Natural killer cell (primary cell): ENCODE results near the gene ATG10. TPM values are rescaled to one million over a fixed set of nuclear protein-coding genes. Genes with fewer than 3 reads are reported as not detected.

Source experiments
- ATAC-seq, 3 donors: fragments of 150-1000 bp in 2 of 3; fragments of 200-7000 bp in 1 of 3; cut with Tn5 transposase; 1 replicate in 1 of 3; 2 replicates in 2 of 3; pipeline ENCODE4 v1.10.0; 2021; ENCODE audit warnings: mild to moderate bottlenecking in 2 of 3, moderate library complexity in 2 of 3
- DNase-seq, 2 donors: peaks; one replicate each; pipeline versions ENCODE4 v3.0.0 to v3.0.0-alpha.2; 2013 to 2021; ENCODE audit warnings: mixed read lengths in 1 of 2
- H3K27ac ChIP-seq: one replicate; pipeline ENCODE4 v1.5.1; 2013; ENCODE audit warnings: mild to moderate bottlenecking, low read length
- H3K27me3 ChIP-seq: one replicate; pipeline ENCODE4 v1.6.1; 2013; ENCODE audit warnings: low read length; ENCODE audit not compliant: control insufficient read depth, insufficient read depth
- H3K36me3 ChIP-seq: one replicate; pipeline ENCODE4 v1.6.1; 2013; ENCODE audit warnings: low read length; ENCODE audit not compliant: control insufficient read depth, insufficient read depth
- H3K4me1 ChIP-seq: one replicate; pipeline ENCODE4 v1.6.1; 2013; ENCODE audit warnings: low read length; ENCODE audit not compliant: control insufficient read depth, insufficient read depth
- H3K4me3 ChIP-seq: one replicate; pipeline ENCODE4 v1.5.1; 2013; ENCODE audit warnings: low read length
- H3K9me3 ChIP-seq: one replicate; pipeline ENCODE4 v1.6.1; 2013; ENCODE audit warnings: low read length; ENCODE audit not compliant: control insufficient read depth, insufficient read depth
- H3K27ac Mint-ChIP-seq, 2 donors: one replicate each; pipeline ENCODE4 v1.8.0; 2022; ENCODE audit warnings: mild to moderate bottlenecking in 2 of 2, mixed read lengths in 2 of 2, moderate library complexity in 1 of 2
- H3K27me3 Mint-ChIP-seq, 2 donors: one replicate each; pipeline ENCODE4 v1.8.0; 2022; ENCODE audit warnings: low read depth in 2 of 2, mixed read lengths in 2 of 2
- H3K36me3 Mint-ChIP-seq: one replicate; pipeline ENCODE4 v1.8.0; 2022; ENCODE audit warnings: mixed read lengths
- H3K4me1 Mint-ChIP-seq, 2 donors: one replicate each; pipeline ENCODE4 v1.8.0; 2022; ENCODE audit warnings: mixed read lengths in 2 of 2
- H3K4me3 Mint-ChIP-seq: one replicate; pipeline ENCODE4 v1.8.0; 2022; ENCODE audit warnings: mild to moderate bottlenecking, moderate library complexity, mixed read lengths
- H3K9me3 Mint-ChIP-seq, 2 donors: one replicate each; pipeline ENCODE4 v1.8.0; 2022; ENCODE audit warnings: mixed read lengths in 2 of 2
- CTCF ChIP-seq: fragments of 200-600 bp; IDR thresholded peaks from one replicate; pipeline ENCODE4 v1.8.0; 2022; ENCODE audit warnings: antibody characterized with exemption
- WGBS: methylation state at CpG from one replicate; pipeline ENCODE4 v1.1.7; 2013; ENCODE audit warnings: missing lambda C conversion rate; ENCODE audit not compliant: insufficient coverage; 5-methylcytosine and 5-hydroxymethylcytosine counted together
- intact Hi-C: fragments of 100-400 bp; cut with micrococcal nuclease; formaldehyde crosslinking; loops from one replicate; pipeline ENCODE4 v1.14.2; 2022
- total RNA-seq, 4 donors: library from RNA; stranded (reverse); fragments of 120-200 nt in 1 of 4; gene quantifications; one replicate each; pipeline versions ENCODE4 v1.2.3 to v1.2.4, GENCODE V29; 2013 to 2022

The ATG10 gene
- total RNA-seq, 3 donors from 2014 or later (not counting 1 experiment from before 2014, with no cell fraction given), result 9.0 to 11.5 (median 11.4) TPM

GRCh38 chr5:82178378-82178777, 206.6 kb downstream of the ATG10 start:
- H3K27me3 Mint-ChIP-seq, result no peaks in the 10 kb centered on the region

GRCh38 chr5:82182662-82183061, 210.8 kb downstream of the ATG10 start:
- Histone ChIP-seq H3K9me3 (no peaks in the 10 kb centered on the region), H3K27me3 (no peaks in the 10 kb centered on the region), H3K27ac (no peak overlapping the region), H3K4me3 (no peak overlapping the region), H3K4me1 (no peaks in the 10 kb centered on the region), H3K36me3 (peaks cover 1% of the 10 kb centered on the region)
- intact Hi-C loops, result no loop called here
- Mint-ChIP-seq H3K4me3 (no peak overlapping the region), H3K9me3 (no peaks in the 10 kb centered on the region), H3K4me1 (no peaks in the 10 kb centered on the region), H3K27ac (no peak overlapping the region), H3K27me3 (no peaks in the 10 kb centered on the region), H3K36me3 (no peaks in the 10 kb centered on the region)
- no peak for TF ChIP-seq CTCF
- ATAC-seq, result no peak
- DNase-seq, result no peak
- 89% methylated on average over 2 of the region's 2 CpGs for WGBS

More at GRCh38 chr5:82178378-82178777, 206.6 kb downstream of the ATG10 start:
- Mint-ChIP-seq H3K9me3 (no peaks in the 10 kb centered on the region), H3K4me1 (peaks cover 5 to 11% of the 10 kb centered on the region in 2 donors), H3K4me3 (no peak overlapping the region), H3K36me3 (no peaks in the 10 kb centered on the region), H3K27ac (no peak overlapping the region)
- Histone ChIP-seq H3K4me1 (peaks cover 2% of the 10 kb centered on the region), H3K4me3 (no peak overlapping the region), H3K27me3 (no peaks in the 10 kb centered on the region), H3K27ac (no peak overlapping the region), H3K9me3 (no peaks in the 10 kb centered on the region), H3K36me3 (peaks cover 1% of the 10 kb centered on the region)
- no peak for TF ChIP-seq CTCF
- intact Hi-C loops, result loop anchor here (10.0 kb wide), 1 partner anchor 324 kb away; no protein-coding TSS in a partner anchor
- DNase-seq (no peak), ATAC-seq (no peak)
- 100% methylated on average over 1 of the region's 3 CpGs for WGBS

- intact Hi-C loops, result no loop called here
- Histone ChIP-seq H3K27ac (no peak overlapping the region), H3K9me3 (no peaks in the 10 kb centered on the region), H3K4me1 (no peaks in the 10 kb centered on the region), H3K4me3 (no peak overlapping the region), H3K27me3 (no peaks in the 10 kb centered on the region), H3K36me3 (no peaks in the 10 kb centered on the region)
- no peak for TF ChIP-seq CTCF
- H3K36me3 Mint-ChIP-seq, result no peaks in the 10 kb centered on the region
- ATAC-seq (no peak), DNase-seq (no peak)
- no peak overlapping the region for H3K27ac Mint-ChIP-seq
- WGBS, result 85% methylated on average over 1 of the region's 1 CpG
- no peaks in the 10 kb centered on the region for H3K27me3 Mint-ChIP-seq
- no peaks in the 10 kb centered on the region for H3K4me1 Mint-ChIP-seq
- H3K9me3 Mint-ChIP-seq, result no peaks in the 10 kb centered on the region
- H3K4me3 Mint-ChIP-seq, result no peak overlapping the region
Observed at GRCh38 chr5:82183828-82184227, 212.0 kb downstream of the ATG10 start.

- no peaks in the 10 kb centered on the region for H3K27me3 Mint-ChIP-seq
- no peak for TF ChIP-seq CTCF
- WGBS, result 76% methylated on average over 1 of the region's 2 CpGs
- Histone ChIP-seq H3K27ac (no peak overlapping the region), H3K4me3 (no peak overlapping the region), H3K36me3 (no peaks in the 10 kb centered on the region), H3K4me1 (no peaks in the 10 kb centered on the region), H3K27me3 (no peaks in the 10 kb centered on the region), H3K9me3 (no peaks in the 10 kb centered on the region)
- H3K9me3 Mint-ChIP-seq, result no peaks in the 10 kb centered on the region
- H3K27ac Mint-ChIP-seq, result no peak overlapping the region
- DNase-seq (no peak), ATAC-seq (no peak)
- no peaks in the 10 kb centered on the region for H3K4me1 Mint-ChIP-seq
- H3K36me3 Mint-ChIP-seq, result no peaks in the 10 kb centered on the region
- no peak overlapping the region for H3K4me3 Mint-ChIP-seq
- intact Hi-C loops, result no loop called here
Observed at GRCh38 chr5:82185851-82186250, 214.0 kb downstream of the ATG10 start.
